AG09319 (cell line): ENCODE data around the gene IGLON5.

Experiments used
- DNase-seq: peaks from one replicate; pipeline ENCODE4 v3.0.0-alpha.2; 2010; ENCODE audit warnings: low read depth; ENCODE audit errors: extremely low read depth
- CTCF ChIP-seq: IDR thresholded peaks from 2 replicates; pipeline ENCODE4 v1.5.1; 2011; ENCODE audit warnings: low read depth, mild to moderate bottlenecking, inconsistent platforms, low read length, moderate library complexity

Gene IGLON5

GRCh38 chr19:51367255-51367564 lies 55.8 kb downstream of the IGLON5 start:
- no peak for DNase-seq
- no peak for TF ChIP-seq CTCF

- TF ChIP-seq CTCF, result no peak
- peak; percentile 98 for DNase-seq
These were observed 56.3 kb downstream of the IGLON5 start for GRCh38 chr19:51367565-51368365.

GRCh38 chr19:51368366-51369282 lies 57.2 kb downstream of the IGLON5 start, which contains the start of gene CLDND2:
Gene CLDND2, minus strand, starts transcription at chr19:51369003. Its CDS starts 426 bp downstream, at chr19:51368577.
- no peak for TF ChIP-seq CTCF
- DNase-seq, result no peak

GRCh38 chr19:51370230-51370629 lies 58.8 kb downstream of the IGLON5 start:
- no peak for DNase-seq
- TF ChIP-seq CTCF, result no peak

- no peak for DNase-seq
- TF ChIP-seq CTCF, result no peak
These were observed 59.8 kb downstream of the IGLON5 start for GRCh38 chr19:51371186-51371690.

- no peak for TF ChIP-seq CTCF
These were observed 60.7 kb downstream of the IGLON5 start for GRCh38 chr19:51372021-51372648.

More at GRCh38 chr19:51372021-51372648, 60.7 kb downstream of the IGLON5 start:
- no peak for DNase-seq
